Heart left ventricle (tissue), 16 donors: Measurements from ENCODE around the gene NLRC5. TPM values are rescaled to one million over a fixed set of nuclear protein-coding genes. Genes with fewer than 3 reads are reported as not detected.
A peak's percentile ranks its signal among the peaks of the same experiment; 100 is the strongest.

Experiments used
- ATAC-seq, 4 donors: fragments of 200-7000 bp; cut with Tn5 transposase; one replicate each; pipeline ENCODE4 v1.9.1; 2020 to 2022; ENCODE audit warnings: moderate library complexity in 4 of 4, mild to moderate bottlenecking in 3 of 4, moderate number of reproducible peaks in 1 of 4
- DNase-seq, 5 donors: peaks; one replicate each; pipeline ENCODE4 v3.0.0-alpha.2; 2020
- H3K27ac ChIP-seq, 12 donors: fragments of 200-600 bp; sonication (generic) in 4 of 12; one replicate each; pipeline versions ENCODE4 v1.5.0 to v1.8.0; 2016 to 2022; ENCODE audit warnings: mild to moderate bottlenecking in 2 of 12
- H3K27me3 ChIP-seq, 9 donors: fragments of 200-600 bp; sonication (generic) in 2 of 9; one replicate each; pipeline versions ENCODE4 v1.5.1 to v1.8.0; 2016 to 2022; ENCODE audit warnings: mild to moderate bottlenecking in 3 of 9
- H3K36me3 ChIP-seq, 9 donors: fragments of 200-600 bp; sonication (generic) in 2 of 9; one replicate each; pipeline versions ENCODE4 v1.5.0 to v1.8.0; 2018 to 2022; ENCODE audit warnings: mild to moderate bottlenecking in 2 of 9
- H3K4me1 ChIP-seq, 12 donors: fragments of 200-600 bp; sonication (generic) in 4 of 12; one replicate each; pipeline versions ENCODE4 v1.5.0 to v1.8.0; 2016 to 2022; ENCODE audit warnings: mild to moderate bottlenecking in 3 of 12
- H3K4me3 ChIP-seq, 12 donors: fragments of 200-600 bp; sonication (generic) in 4 of 12; one replicate each; pipeline versions ENCODE4 v1.5.0 to v1.8.0; 2017 to 2022; ENCODE audit warnings: mild to moderate bottlenecking in 9 of 12, moderate library complexity in 4 of 12
- H3K9me3 ChIP-seq, 12 donors: fragments of 200-600 bp; sonication (generic) in 4 of 12; one replicate each; pipeline versions ENCODE4 v1.5.0 to v1.8.0; 2016 to 2022; ENCODE audit warnings: mild to moderate bottlenecking in 1 of 12
- POLR2A ChIP-seq, 2 donors: fragments of 450-650 bp; IDR thresholded peaks; one replicate each; pipeline ENCODE4 v1.6.1; 2017; ENCODE audit warnings: antibody characterized with exemption in 2 of 2, mild to moderate bottlenecking in 2 of 2, moderate library complexity in 2 of 2
- WGBS, 4 donors: extraction: QIAGEN DNeasy Blood & Tissue Kit in 2 of 4; methylation state at CpG; one replicate each; pipeline versions ENCODE4 v1.1.5 to v1.1.7; 2013 to 2018; 5-methylcytosine and 5-hydroxymethylcytosine counted together
- intact Hi-C, 10 donors: fragments of 100-400 bp; cut with DNase I; formaldehyde crosslinking; loops; one replicate each; pipeline versions ENCODE4 v1.11.1 to v1.14.2; 2022
- polyA plus RNA-seq, 2 donors: library from polyadenylated mRNA; stranded (reverse); fragments of 200-250 nt; gene quantifications; one replicate each; pipeline ENCODE4 v1.2.3, GENCODE V29; 2013
- total RNA-seq, 9 donors: library from RNA; depleted of rRNA in 2 of 9; stranded (reverse); fragments of >200 nt in 2 of 9; fragmentation: NEBNext Ultra II Directional in 3 of 9; extraction: Animal tissue kit (Norgen Biotek cat#: 25700) in 3 of 9; gene quantifications; one replicate each; pipeline versions ENCODE4 v1.1.0 to v1.2.4, GENCODE V29; 2016 to 2023
- TF ChIP-seq, protein P1 (sequence below), 12 donors: fragments of 200-600 bp; sonication (generic) in 4 of 12; IDR thresholded peaks; one replicate each; pipeline versions ENCODE4 v1.5.0 to v1.8.0; 2018 to 2022; ENCODE audit warnings: antibody characterized with exemption in 12 of 12, mild to moderate bottlenecking in 5 of 12
- donor health status: ischemic (EF 13 %, LVEDD 7.1; RV severe dilation, severe dysfunction).
- donor health status: healthy with polysubstance abuse.
- donor health status: DM: no; HTN: yes; CAD: no.
- donor health status: DM: no; HTN: no; CAD: no.
- donor health status: ischemic (EF 25% LVEDD 6.9; RV normal size, moderate dysfunction).
- donor health status: ischemic (EF 25% LVEDD 5.7; RV mildly dilated, moderate dysfunction).
- donor health status: healthy.
- donor health status: DM: yes; HTN: yes; CAD: no.
- donor health status: ischemic (EF 35%, LVEDD 5.7; RV mildly dilated, moderate dysfunction).
- donor health status: nonischemic (EF 11% LVEDD 7.7; RV severe dilation, severe dysfunction).
- donor health status: DM: yes; HTN: yes; CAD: no.
- donor health status: PGD.
- donor health status: ischemic (EF 29% LVEDD 5.4; RV normal size, mild dysfunction).
- donor health status: nonischemic (EF 23%, LVEDD 6.1; RV moderate dilation, normal function).

The NLRC5 gene
- total and polyA plus RNA-seq, 11 donors: 5.8 to 98.6 (median 9.9) TPM

DNA sequence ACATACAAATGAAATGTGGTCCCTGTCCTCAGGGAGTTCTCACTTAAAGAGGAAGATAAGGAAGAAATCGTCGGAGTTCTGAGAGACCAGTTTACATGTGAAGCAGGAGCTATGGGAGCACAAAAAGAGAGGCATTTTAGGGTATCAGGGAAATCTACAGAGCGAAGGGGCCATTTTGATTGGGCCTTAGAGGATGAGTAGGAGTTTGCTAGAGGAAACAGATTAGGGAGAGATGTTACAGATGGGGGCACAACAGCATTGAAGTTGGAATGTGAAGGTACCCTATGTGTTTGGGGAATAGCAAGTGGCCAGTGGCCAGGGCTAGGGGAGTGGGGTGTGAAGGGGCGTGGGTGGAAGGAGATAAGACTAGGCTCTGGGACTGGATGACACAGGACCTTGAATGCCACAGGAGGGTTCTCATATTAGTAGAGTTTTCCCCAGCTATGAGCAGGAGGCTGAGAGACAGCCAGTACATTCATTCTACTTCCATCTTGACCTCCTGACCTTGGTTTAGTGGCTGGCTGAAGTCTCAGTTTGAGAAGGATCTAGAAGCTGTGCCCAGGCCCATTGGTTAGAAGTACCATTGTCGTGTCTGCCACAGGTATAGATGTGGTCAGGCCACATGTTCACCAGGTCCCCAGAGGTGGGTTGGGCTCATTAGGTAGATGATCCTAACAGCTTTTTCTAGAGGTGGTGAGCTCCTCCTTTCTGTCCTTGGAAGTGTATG, 137.8 kb downstream of the NLRC5 start:
- WGBS, 4 donors: 91 to 92% (median 91%) methylated on average over 5 of the region's 5 CpGs
- H3K36me3 ChIP-seq: peaks cover 0 to 52% (median 24%) of the 10 kb centered on the region in 9 donors
- H3K4me1 ChIP-seq: peaks cover 0 to 14% (median 0%) of the 10 kb centered on the region in 12 donors
- ATAC-seq (no peak), DNase-seq (no peak)
- TF ChIP-seq, protein P1, sequence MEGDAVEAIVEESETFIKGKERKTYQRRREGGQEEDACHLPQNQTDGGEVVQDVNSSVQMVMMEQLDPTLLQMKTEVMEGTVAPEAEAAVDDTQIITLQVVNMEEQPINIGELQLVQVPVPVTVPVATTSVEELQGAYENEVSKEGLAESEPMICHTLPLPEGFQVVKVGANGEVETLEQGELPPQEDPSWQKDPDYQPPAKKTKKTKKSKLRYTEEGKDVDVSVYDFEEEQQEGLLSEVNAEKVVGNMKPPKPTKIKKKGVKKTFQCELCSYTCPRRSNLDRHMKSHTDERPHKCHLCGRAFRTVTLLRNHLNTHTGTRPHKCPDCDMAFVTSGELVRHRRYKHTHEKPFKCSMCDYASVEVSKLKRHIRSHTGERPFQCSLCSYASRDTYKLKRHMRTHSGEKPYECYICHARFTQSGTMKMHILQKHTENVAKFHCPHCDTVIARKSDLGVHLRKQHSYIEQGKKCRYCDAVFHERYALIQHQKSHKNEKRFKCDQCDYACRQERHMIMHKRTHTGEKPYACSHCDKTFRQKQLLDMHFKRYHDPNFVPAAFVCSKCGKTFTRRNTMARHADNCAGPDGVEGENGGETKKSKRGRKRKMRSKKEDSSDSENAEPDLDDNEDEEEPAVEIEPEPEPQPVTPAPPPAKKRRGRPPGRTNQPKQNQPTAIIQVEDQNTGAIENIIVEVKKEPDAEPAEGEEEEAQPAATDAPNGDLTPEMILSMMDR (IDR thresholded peaks at IDR 0.05): no peak
- TF ChIP-seq POLR2A (IDR thresholded peaks at IDR 0.05): no peak
- no peak overlapping the region for H3K4me3 ChIP-seq
- H3K27ac ChIP-seq: no peak overlapping the region
- intact Hi-C loops: no loop called here
- no peaks in the 10 kb centered on the region for H3K27me3 ChIP-seq
- no peaks in the 10 kb centered on the region for H3K9me3 ChIP-seq

DNA sequence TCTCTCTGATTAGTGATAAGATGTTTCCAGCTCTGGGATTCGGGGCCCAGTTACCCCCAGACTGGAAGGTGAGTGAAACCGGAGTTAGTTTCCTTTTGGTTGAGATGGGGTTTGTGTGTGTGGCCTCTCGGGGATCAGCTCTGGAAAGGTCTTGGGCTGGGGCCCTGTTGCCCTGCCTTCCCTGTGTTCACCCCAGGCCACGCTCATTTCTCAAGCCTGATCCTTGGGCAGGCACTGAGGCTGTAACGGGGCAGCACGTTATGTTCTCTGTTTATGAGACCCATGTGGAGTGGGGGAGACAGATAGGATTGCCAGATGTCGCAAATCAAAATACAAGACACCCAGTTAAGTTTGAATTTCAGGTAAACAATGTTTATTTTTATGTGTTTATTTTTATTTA, 138.5 kb downstream of the NLRC5 start:
- Histone ChIP-seq H3K36me3 (peaks cover 0 to 48% (median 18%) of the 10 kb centered on the region in 9 donors), H3K4me1 (peaks cover 0 to 13% (median 0%) of the 10 kb centered on the region in 12 donors), H3K4me3 (no peak overlapping the region), H3K9me3 (no peaks in the 10 kb centered on the region), H3K27ac (no peak overlapping the region), H3K27me3 (no peaks in the 10 kb centered on the region)
- intact Hi-C loops: no loop called here
- TF ChIP-seq, protein P1 (IDR thresholded peaks at IDR 0.05): no peak
- TF ChIP-seq POLR2A (IDR thresholded peaks at IDR 0.05): no peak
- DNase-seq: peak in 1 of 5 donors; percentile 54
- WGBS, 4 donors: 92 to 99% (median 97%) methylated on average over 7 of the region's 7 CpGs
- ATAC-seq: no peak

DNA sequence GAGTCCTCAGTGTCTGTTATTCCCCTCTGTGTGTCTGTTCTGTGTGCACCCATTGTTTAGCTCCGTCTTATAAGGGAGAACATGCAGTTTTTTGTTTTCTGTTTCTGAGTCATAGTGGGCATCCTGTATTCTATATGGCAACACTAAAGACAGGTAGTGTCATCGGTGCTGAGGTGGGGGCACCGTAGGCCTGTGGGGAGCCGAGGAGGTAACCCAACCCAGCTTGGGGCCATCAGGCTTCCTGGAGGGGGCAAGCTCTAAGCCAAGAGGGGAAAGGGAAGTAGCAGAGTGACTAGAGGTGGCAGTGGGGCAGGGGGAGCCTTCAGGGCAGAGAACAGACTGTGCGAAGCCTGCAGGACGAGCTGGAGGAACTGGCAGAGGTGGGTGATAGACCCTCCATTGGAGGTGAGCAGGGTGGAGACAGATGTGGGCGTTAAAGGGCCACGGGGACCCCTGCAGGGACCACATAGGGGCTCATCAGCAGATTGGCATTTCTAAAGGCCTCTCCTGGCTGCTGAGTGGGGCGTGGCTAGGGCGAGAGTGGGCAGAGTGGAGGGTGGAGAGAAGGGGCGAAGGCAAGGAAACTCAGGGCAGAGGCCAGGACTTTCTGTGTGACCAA, 139.5 kb downstream of the NLRC5 start:
- H3K36me3 ChIP-seq: peaks cover 0 to 39% (median 14%) of the 10 kb centered on the region in 9 donors
- intact Hi-C loops: no loop called here
- 88 to 95% (median 92%) methylated on average over 11 of the region's 11 CpGs for whole genome bisulfite sequencing, 4 donors

DNA sequence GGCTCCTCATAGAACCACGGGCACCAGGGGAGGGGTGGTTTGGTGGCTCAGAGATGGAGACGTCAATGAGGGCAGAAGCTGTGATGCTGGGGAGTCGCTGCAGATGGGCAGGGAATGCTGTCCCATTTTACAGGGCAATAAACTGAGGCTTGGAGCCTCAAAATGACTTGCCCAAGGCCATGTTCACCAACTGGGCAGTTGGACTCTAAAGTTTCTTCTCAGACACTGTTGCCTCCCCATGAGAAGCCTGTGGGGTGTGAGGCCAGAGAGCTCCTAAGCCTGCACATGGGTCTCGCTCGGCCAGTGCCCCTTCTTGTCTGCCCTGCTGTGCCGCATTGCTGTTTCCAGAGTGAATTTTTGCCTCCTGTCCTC, 141.6 kb downstream of the NLRC5 start:
- TF ChIP-seq POLR2A (IDR thresholded peaks at IDR 0.05): no peak
- TF ChIP-seq, protein P1 (IDR thresholded peaks at IDR 0.05): no peak
- H3K27ac ChIP-seq: no peak overlapping the region
- DNase-seq (no peak), ATAC-seq (no peak)
- H3K27me3 ChIP-seq: no peaks in the 10 kb centered on the region
- H3K4me3 ChIP-seq: no peak overlapping the region
- H3K36me3 ChIP-seq: peaks cover 0 to 23% (median 12%) of the 10 kb centered on the region in 9 donors
- intact Hi-C loops: no loop called here
- 93 to 98% (median 96%) methylated on average over 6 of the region's 6 CpGs for whole genome bisulfite sequencing, 4 donors
- no peaks in the 10 kb centered on the region for H3K9me3 ChIP-seq
- peaks cover 0 to 11% (median 0%) of the 10 kb centered on the region in 12 donors for H3K4me1 ChIP-seq

More for the DNA sequence above, 139.5 kb downstream of the NLRC5 start:
- ATAC-seq (no peak), DNase-seq (no peak)
- Histone ChIP-seq H3K4me3 (no peak overlapping the region), H3K27ac (peak overlapping the region in 1 of 12 donors; percentile 37), H3K27me3 (no peaks in the 10 kb centered on the region), H3K9me3 (no peaks in the 10 kb centered on the region), H3K4me1 (peaks cover 0 to 3% (median 0%) of the 10 kb centered on the region in 12 donors)
- TF ChIP-seq POLR2A (IDR thresholded peaks at IDR 0.05): no peak
- TF ChIP-seq, protein P1 (IDR thresholded peaks at IDR 0.05): no peak
